ENCODE measurements around the gene TRIM2.

TRIM2 gene

DNA sequence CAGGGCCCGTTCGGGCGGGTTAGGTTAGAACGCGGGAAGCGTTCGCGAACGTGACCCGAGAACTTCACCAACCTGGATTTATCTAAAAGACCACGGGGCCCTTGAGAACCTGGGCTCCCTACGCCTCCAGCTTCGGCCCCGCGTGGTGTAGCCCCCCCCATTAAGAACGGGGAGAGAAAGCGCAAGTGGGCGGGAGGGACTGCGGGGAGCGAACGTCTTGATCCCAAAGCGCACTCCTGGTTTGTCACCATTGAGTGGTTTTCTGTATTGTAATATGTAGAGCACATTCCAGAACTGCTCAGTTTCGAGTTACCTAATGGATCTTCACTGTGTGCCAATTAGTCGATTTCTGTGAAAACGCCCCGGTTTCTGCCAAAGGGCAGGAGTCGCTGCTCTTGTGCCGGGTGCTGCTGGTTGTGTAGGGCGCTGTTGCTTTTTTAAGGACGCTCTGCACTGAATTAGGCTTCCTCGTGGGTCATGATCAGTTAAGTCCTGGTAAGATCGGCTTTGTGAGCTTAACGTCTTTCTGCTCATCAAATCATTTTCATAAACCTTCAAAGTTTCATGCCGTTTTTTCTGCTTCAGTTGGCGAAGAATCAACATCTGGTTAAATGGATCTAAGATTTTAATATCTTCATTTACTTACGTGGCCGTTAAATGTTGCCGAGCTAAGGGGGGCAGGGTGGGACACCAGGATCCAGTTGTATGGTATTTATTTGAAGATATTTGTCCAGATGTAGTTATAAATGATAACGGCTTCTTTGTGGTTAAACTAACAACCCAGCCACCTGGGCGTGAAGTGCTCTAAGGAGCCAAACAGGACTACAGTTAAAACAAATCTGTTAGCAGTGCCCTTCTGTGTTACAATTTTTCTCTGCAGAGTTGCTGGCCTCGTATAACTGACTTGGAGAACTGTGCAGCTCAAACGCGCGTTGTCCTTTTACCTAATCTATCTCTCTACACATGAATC, 141.1 kb downstream of the TRIM2 start:
- no peak for DNase-seq

DNA sequence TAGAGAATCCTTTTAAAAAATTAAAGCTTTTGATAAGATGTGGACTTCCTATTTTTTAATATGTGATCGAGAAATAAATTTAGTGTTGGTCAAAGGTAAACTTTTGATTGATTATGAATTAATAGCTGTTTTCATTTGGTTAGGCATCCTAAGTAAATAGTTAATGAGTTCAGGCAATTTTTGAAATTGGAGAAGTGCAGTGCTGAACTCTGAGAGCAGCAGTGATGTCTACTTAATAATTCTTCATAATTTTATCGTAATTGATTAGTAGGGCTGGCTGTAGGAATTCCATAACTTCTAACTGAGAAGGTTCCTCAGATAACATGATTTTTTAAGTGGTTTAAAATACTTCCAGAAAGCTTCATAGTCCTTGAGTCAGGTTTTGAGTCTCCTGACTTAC, 141.8 kb downstream of the TRIM2 start:
- DNase-seq, result no peak

DNA sequence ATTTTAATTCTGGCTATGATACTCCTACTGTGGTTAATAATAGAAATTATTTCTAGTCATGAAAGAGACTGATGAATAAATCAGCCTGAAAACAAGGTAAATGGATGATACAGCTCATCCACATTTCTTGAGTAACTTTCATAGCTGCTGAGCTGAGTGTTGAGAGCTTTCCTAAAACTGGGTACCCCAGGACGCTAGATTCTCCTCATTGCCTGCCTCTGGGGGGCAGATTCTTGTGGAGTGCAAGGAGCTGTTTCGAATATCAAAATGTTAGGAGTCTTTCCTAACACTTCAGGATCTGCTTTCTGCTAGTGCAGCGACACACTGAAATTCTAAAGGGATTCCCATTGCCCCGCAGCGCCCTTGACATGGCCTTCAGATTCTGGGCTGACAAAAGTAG, 142.3 kb downstream of the TRIM2 start:
- no peak for DNase-seq

DNA sequence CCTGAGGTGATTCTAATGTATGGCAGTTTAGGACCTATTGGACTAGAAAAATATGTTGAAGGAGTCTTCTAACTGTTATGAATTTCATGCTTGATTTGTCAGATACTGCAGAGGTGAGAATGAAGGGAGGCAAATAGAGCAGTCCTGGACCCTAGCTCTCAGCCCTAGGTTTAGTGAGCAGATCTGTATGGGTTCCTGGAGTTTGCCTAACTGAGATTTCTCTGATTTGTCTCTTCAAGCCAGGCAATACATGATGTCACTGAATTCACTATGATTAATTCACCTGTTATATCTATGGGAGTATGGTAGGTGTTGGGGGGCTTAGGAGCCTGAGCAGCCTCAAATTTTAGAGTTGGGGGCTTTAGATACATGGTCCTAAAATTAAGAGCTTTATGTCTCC, 142.9 kb downstream of the TRIM2 start:
- no peak for DNase-seq

DNA sequence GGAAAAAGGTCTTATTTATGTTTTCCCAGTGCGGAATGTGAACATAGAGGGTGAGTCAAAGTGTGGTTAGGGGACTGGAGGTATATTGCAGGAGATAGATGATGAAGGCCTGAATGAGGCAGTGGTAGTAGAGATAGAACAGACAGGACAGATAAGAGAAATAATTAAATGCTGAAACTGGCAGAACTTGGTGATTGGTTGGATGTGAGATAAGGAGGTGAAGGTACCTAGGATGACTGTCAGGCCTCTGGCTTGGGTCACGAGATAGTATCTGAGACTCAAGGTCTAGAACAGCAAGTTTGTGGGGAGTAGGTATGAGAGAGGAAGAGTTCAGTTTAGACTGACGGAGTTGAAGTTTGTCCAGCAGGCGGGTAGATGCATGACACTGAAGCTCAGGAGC, 143.8 kb downstream of the TRIM2 start:
- no peak for DNase-seq

DNA sequence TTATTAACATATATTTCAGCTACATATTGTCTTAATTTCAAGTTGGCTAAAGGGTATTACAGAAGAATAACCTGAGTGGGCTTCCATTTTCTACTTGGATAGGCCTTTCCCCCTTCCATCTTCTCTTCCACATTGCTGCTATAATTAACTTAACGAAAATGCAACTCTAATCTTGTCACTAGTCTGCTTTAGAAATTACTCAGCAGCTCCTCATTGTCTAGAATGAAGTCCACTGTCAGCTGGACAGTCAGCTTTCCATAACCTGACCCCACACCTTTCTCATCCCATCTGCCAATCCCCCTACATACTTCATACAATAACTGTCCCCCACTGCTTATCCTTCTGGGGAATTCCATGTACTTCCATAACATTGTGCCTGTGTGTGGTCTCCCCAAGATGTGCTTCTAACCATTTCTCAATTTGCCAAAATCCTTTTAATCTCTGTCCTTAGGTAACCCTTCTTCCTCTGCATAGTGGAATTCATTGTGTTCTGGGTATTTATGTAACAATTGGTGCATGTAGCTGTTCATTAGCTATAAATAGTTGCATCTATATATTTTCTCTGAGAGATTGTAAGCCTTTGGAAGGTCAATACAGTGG, 145.1 kb downstream of the TRIM2 start:
- no peak for DNase-seq

DNA sequence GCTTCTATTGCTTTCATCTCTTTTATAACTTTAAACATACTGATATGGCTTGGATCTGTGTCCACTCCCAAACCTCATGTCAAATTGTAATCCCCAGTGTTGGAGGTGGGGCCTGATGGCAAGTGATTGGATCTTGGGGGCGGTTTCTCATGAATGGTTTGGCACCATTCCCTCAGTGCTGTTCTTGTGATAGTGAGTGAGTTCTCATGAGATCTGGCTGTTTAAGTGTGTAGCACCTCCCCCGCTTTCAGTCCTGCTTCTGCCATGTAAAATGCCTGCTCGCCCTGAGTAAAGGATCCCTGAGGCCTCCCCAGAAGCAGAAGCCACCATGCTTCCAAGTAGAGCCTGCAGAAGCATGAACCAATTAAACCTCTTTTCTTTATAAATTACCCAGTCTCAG, 157.9 kb downstream of the TRIM2 start:
- DNase-seq, result no peak

DNA sequence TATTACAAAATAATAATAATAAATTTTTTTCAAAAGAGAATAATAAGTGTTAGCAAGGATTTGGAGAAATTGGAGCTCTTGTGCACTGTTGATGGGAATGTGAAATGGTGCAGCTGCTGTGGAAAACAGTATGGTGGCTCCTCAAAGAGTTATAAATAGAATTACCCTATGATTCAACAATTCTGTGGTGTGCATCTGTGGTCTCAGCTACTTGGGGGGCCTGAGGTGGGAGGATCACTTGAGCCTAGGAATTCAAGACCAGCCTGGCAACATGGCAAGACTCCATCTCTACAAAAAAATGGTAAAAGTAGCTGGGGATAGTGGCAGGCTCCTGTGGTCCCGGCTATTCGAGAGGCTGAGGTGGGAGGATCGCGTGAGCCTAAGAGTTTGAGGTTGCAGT, 159.8 kb downstream of the TRIM2 start:
- no peak for DNase-seq

DNA sequence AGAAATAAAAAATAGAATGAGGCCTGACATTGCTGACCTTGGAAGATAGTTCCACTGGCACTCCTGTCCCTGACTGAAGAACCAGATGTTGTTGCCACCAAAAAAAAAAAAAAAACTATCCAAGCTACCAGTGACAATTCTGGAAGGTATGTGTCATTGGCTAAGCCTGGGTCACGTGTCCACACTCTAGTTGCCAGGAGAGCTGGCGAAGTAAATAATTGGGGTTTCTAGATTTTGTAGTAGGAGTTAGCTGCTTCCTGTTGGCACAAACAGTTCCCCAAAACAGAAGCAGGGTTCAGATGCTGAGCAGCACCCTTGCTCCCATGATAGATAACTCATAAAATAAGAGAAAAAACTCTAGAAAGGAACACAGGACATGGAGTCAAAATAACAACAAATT, 160.8 kb downstream of the TRIM2 start:
- no peak for DNase-seq

DNA sequence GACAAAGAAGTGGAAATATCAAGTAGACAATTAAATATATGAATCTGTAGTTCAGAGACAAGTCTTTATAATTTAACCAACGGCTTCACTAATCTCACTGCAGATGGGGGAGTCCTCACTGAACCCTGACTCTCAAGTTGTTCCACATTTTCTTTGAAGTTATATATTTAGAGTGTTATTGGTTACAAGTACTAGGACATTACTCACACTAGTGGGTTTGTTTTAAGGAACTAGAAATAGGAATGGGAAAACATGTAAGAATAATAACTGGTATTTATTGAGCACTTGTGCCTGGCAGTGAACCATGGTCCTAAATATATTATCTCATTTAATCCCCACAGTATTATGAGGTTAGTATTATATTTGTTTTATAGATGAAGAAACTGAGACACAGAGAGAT, 162.2 kb downstream of the TRIM2 start:
- DNase-seq, result no peak

DNA sequence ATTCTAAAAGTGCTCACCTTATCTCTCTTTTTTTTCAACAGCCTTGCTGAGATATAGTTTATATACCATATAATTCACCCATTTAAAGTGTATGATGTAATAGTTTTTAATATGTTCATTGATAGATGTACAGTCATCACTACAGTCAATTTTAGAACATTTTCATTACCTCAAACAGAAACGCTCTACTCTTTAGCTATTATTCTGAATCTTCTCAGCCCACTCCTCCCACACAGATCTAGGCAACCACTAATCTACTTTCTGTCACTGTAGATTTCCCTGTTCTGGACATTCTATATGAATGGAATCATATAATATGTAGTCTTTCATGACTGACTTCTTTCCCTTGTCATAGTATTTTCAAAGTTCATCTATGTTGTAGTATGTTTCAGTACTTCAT, 162.8 kb downstream of the TRIM2 start:
- DNase-seq, result no peak

DNA sequence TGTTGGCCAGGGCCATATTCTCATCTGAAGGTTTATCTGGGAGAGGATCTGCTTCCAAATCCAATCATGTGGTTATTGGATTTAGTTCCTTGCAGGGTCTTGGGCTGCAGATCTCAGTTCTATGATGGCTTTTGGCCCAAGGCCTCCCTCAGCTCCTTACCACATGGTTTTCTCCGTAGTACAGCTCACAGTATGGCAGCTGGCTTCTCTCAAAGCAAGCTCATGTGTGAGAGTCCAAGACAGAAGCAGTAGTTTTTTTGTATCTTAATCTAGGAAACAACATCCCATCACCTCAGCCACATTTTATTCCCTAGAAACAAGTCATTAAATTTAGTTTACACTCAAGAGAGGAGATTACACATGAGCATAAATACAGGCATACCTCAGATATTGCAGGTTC, 164.8 kb downstream of the TRIM2 start:
- DNase-seq, result no peak

DNA sequence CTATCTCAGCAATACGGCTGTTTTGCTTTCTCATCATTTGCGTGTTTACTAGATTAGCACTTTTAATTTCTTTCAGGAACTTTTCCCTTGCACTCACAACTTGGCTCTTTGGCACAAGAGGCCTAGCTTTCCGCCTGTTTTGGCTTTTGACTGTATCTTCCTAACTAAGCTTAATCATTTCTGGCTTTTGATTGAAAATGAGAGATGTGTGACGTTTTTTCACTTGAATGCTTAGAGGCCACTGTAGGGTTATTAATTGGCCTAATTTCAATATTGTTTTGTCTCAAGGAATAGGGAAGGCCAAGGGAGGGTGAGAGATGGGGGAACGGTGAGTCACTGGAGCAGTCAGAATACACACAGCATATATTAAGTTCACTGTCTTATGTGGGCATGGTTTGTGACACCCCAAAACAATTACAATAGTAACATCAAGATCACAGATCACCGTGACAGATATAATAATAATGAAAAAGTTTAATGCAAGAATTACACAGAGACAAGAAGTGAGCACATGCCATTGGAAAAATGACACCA, 167.5 kb downstream of the TRIM2 start:
- DNase-seq, result no peak

DNA sequence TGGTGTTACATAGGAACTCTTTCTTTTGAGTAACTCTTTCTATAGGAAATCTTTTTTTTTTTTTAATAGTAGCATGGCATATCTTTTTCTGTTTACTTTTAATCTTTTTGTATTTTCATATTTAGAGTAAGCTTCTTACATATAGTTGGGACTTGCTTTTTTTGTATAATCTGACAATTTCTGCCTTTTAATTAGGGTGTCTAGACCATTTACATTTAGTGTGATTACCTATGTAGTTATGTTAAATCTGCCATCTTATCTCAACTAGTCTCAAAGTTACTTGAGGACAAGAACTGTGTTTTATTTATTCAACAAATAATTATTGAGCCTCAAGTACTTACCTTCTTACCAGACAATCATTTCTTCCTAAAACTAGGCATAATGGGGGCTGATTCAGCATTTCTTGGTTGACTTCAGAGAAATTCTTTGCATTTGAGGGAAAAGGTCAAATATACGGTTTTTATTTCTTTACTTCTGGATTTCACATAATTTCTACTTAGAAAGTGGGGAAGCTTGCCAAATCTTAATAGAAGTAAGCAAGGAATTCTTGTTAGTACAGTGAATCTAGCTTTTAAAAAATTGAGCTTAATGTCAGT, 168.8 kb downstream of the TRIM2 start:
- no peak for DNase-seq

DNA sequence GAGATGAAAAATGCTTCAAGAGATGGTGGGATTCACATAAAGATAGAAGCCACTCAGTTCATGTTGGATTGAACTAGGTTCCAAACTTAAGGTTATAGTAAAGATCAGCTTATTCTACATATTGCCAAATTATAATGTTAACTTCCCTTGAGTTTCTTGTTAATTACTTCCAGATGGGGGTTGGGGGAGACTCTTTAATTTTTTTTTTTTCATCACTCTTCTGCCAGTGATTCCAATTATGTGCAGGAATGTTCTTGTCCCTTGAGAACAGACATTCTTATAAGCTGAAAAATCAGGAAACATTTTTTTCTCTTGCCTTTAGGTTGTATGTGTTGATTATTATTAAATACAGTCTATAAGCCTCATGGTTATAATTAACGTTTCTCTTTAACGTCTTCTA, 170.2 kb downstream of the TRIM2 start:
- no peak for DNase-seq

DNA sequence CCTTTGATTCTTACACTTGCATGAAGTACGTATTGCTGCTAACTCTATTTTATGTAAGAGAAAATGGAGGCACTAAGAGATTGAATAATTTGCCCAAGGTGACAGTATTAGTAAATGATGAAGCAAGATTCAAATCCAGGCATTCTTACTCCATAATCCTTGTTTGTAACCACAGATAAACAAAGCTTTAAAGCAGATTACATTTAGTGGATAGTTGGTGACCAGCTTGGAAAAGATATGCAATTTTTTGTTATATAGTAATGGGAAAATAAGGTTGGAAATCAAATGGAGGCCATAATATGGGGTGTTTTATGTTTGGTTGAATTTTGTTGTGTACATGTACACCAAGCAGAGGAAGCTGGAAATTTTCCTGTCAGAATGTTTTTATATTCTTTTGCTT, 171.1 kb downstream of the TRIM2 start:
- no peak for DNase-seq

DNA sequence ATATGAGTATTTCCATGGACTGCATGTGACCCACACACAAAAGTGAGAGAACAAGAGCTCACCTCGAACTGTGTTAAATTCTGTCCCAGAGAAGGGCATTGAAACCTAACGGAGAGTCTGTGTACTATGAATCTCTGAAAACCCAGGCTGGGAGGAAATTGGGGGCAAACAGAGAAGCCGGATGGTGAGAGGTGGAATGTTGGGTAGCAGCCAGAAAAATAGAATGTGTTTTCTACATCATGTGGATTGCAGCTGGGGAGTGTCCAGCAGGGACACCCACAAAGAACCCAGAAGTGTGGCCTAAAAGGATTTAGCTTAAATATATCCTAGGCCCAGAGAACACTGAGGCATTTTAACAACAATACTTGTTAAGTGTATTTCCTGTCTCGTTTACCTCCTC, 178.9 kb downstream of the TRIM2 start:
- no peak for DNase-seq

DNA sequence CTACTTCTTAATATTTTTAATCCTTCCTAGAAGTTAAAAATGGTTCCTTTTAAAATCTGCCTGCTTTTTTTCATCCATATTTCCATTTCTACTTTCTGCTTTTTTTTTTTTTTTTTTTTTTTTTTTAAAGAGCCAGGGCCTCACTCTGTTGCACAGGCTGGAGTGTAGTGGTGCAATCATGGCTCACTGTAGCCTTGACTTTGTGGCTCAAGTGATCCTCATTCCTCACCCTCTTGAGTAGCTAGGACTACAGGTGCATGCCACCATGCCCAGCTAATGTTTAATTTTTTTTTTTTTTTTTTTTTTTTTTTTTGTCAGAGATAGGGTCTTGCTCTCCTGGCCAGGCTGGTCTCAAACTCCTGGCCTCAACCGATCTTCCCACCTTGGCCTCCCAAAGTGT, 179.9 kb downstream of the TRIM2 start:
- no peak for DNase-seq

DNA sequence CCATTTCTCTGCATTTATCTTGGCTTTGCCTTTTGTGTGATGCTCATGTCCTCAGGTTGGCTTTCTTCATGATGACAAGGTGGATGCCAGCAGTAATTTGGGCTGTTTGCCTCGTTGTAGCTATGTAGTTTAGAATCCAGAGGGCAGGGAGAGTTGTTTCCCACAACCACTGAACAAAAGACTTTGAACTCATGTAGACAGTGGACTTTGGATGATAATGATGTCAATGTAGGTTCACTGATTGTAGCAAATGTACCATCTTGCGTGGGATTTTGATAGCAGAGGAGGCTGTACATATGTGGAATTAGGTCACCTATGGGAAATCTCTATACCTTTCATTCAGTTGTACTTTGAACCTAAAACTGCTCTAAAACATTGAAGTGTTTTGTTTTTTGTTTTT, 181.5 kb downstream of the TRIM2 start:
- no peak for DNase-seq

DNA sequence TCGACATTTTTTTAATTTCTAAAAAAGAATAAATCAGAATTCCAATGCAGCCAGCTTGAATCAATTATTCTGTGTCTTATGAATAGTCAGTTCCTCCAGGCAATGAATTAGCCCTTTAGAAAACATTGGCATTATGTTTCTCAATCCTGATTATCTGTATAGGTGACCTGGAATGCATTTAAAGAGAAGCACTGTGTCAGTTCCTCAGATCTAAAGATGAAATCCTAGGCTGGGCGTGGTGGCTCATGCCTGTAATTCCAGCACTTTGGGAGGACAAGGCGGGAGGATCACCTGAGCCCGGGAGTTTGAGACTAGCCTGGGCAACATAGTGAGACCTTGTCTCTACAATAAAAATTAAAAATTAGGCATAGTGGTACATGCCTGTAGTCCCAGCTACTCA, 183.7 kb downstream of the TRIM2 start:
- no peak for DNase-seq

Data from cortex of kidney (tissue), 1 donor.